Lower lobe of right lung (tissue), 2 donors: Measurements from ENCODE around the gene PDCD1. TPM values are rescaled to one million over a fixed set of nuclear protein-coding genes. Genes with fewer than 3 reads are reported as not detected.
"Not testable (repeated sequence)": the region's sequence is repeated elsewhere in the genome, so short reads cannot be mapped to it uniquely, and the experiment has no call there.

ENCODE experiments used
- ATAC-seq, 2 donors: fragments of 200-7000 bp; cut with Tn5 transposase; one replicate each; pipeline ENCODE4 v1.9.1; 2020 to 2022; ENCODE audit warnings: mild to moderate bottlenecking in 2 of 2, moderate library complexity in 2 of 2
- DNase-seq: peaks from one replicate; pipeline ENCODE4 v3.0.0-alpha.2; 2020
- H3K27ac ChIP-seq: fragments of 200-600 bp; one replicate; pipeline ENCODE4 v1.8.0; 2022
- H3K27me3 ChIP-seq: fragments of 200-600 bp; one replicate; pipeline ENCODE4 v1.8.0; 2022; ENCODE audit warnings: low read depth
- H3K36me3 ChIP-seq: fragments of 200-600 bp; one replicate; pipeline ENCODE4 v1.8.0; 2022; ENCODE audit warnings: mild to moderate bottlenecking
- H3K4me1 ChIP-seq: fragments of 200-600 bp; one replicate; pipeline ENCODE4 v1.8.0; 2022
- H3K4me3 ChIP-seq: fragments of 200-600 bp; one replicate; pipeline ENCODE4 v1.8.0; 2022; ENCODE audit warnings: mild to moderate bottlenecking
- H3K9me3 ChIP-seq: fragments of 200-600 bp; one replicate; pipeline ENCODE4 v1.8.0; 2022
- CTCF ChIP-seq: fragments of 200-600 bp; IDR thresholded peaks from one replicate; pipeline ENCODE4 v1.8.0; 2022; ENCODE audit warnings: antibody characterized with exemption, mild to moderate bottlenecking
- intact Hi-C: fragments of 100-400 bp; cut with DNase I; formaldehyde crosslinking; loops from one replicate; pipeline ENCODE4 v1.11.0; 2022
- total RNA-seq: library from RNA; stranded (reverse); fragmentation: NEBNext Ultra II Directional; extraction: Animal tissue kit (Norgen Biotek cat#: 25700); gene quantifications from one replicate; pipeline ENCODE4 v1.2.1, GENCODE V29; 2021
- donor health status: DM: no; HTN: yes; CAD: no; lungs with severe emphysema.

PDCD1 gene
- total RNA-seq, 1 donor from 2014 or later: 1.4 TPM

GRCh38 chr2:241836292-241836691 is 22.4 kb downstream of the PDCD1 start:
- TF ChIP-seq CTCF: no peak
- ATAC-seq (no peak), DNase-seq (no peak)
- Histone ChIP-seq H3K27ac (no peak overlapping the region), H3K36me3 (no peaks in the 10 kb centered on the region), H3K9me3 (no peaks in the 10 kb centered on the region), H3K4me3 (no peak overlapping the region), H3K4me1 (no peaks in the 10 kb centered on the region), H3K27me3 (peaks cover 12% of the 10 kb centered on the region)
- intact Hi-C loops: no loop called here

- ATAC-seq: no peak
- Histone ChIP-seq H3K36me3 (no peaks in the 10 kb centered on the region), H3K9me3 (no peaks in the 10 kb centered on the region), H3K27me3 (peaks cover 12% of the 10 kb centered on the region), H3K4me1 (no peaks in the 10 kb centered on the region), H3K27ac (no peak overlapping the region), H3K4me3 (no peak overlapping the region)
- intact Hi-C loops: no loop called here
- no peak for DNase-seq
- no peak for TF ChIP-seq CTCF
Measured at GRCh38 chr2:241835611-241836010, 23.1 kb downstream of the PDCD1 start.

GRCh38 chr2:241834527-241835210 is 24.0 kb downstream of the PDCD1 start:
- Histone ChIP-seq H3K36me3 (no peaks in the 10 kb centered on the region), H3K27me3 (peaks cover 12% of the 10 kb centered on the region), H3K27ac (no peak overlapping the region), H3K9me3 (no peaks in the 10 kb centered on the region), H3K4me1 (no peaks in the 10 kb centered on the region), H3K4me3 (no peak overlapping the region)
- DNase-seq (no peak), ATAC-seq (no peak)
- TF ChIP-seq CTCF: no peak
- intact Hi-C loops: no loop called here

- H3K4me3 ChIP-seq, intact Hi-C loops, DNase-seq, H3K36me3 ChIP-seq, H3K9me3 ChIP-seq, H3K27ac ChIP-seq, H3K4me1 ChIP-seq: not testable (repeated sequence)
- peaks cover 12% of the 10 kb centered on the region for H3K27me3 ChIP-seq
- ATAC-seq: peak in 1 of 2 donors; percentile 11
Measured at GRCh38 chr2:241833756-241834526, 24.8 kb downstream of the PDCD1 start.

- no peak for TF ChIP-seq CTCF
- intact Hi-C loops: no loop called here
- DNase-seq (no peak), ATAC-seq (no peak)
- H3K4me1 ChIP-seq: no peaks in the 10 kb centered on the region
- no peak overlapping the region for H3K27ac ChIP-seq
- H3K4me3 ChIP-seq: no peak overlapping the region
- H3K27me3 ChIP-seq: peaks cover 12% of the 10 kb centered on the region
- no peaks in the 10 kb centered on the region for H3K36me3 ChIP-seq
- no peaks in the 10 kb centered on the region for H3K9me3 ChIP-seq
Measured at GRCh38 chr2:241833101-241833663, 25.5 kb downstream of the PDCD1 start.

GRCh38 chr2:241827394-241827793 is 31.3 kb downstream of the PDCD1 start:
- no peaks in the 10 kb centered on the region for H3K4me1 ChIP-seq
- ATAC-seq (no peak), DNase-seq (no peak)
- H3K27me3 ChIP-seq: no peaks in the 10 kb centered on the region
- H3K27ac ChIP-seq: no peak overlapping the region
- H3K36me3 ChIP-seq: no peaks in the 10 kb centered on the region
- intact Hi-C loops: no loop called here
- H3K4me3 ChIP-seq: no peak overlapping the region
- no peak for TF ChIP-seq CTCF
- H3K9me3 ChIP-seq: peaks cover 7% of the 10 kb centered on the region

- H3K4me1 ChIP-seq, H3K4me3 ChIP-seq, H3K36me3 ChIP-seq, ATAC-seq, H3K27ac ChIP-seq, H3K9me3 ChIP-seq, intact Hi-C loops, DNase-seq: not testable (repeated sequence)
- H3K27me3 ChIP-seq: peaks cover 13% of the 10 kb centered on the region
Measured at GRCh38 chr2:241823531-241824437, 34.9 kb downstream of the PDCD1 start.
